Nephron (organoid): ENCODE data around the gene C11orf87.

Experiments
- H3K27ac Mint-ChIP-seq, 3 experiments: 2 replicates each; pipeline ENCODE4 v1.8.0; 2020; ENCODE audit warnings: mixed read lengths in 3 of 3, mild to moderate bottlenecking in 2 of 3, moderate library complexity in 1 of 3
- H3K27me3 Mint-ChIP-seq: 2 replicates; pipeline ENCODE4 v1.8.0; 2021; ENCODE audit warnings: low read depth, mild to moderate bottlenecking, moderate library complexity, mixed read lengths
- H3K36me3 Mint-ChIP-seq: 2 replicates; pipeline ENCODE4 v1.8.0; 2020; ENCODE audit warnings: low read depth, mixed read lengths
- H3K4me1 Mint-ChIP-seq: 2 replicates; pipeline ENCODE4 v1.8.0; 2020; ENCODE audit warnings: mixed read lengths
- H3K4me3 Mint-ChIP-seq, 3 experiments: 2 replicates each; pipeline ENCODE4 v1.8.0; 2020; ENCODE audit warnings: mild to moderate bottlenecking in 3 of 3, mixed read lengths in 3 of 3, moderate library complexity in 2 of 3
- H3K9me3 Mint-ChIP-seq: 2 replicates; pipeline ENCODE4 v1.8.0; 2020; ENCODE audit warnings: mixed read lengths
- TF ChIP-seq, protein P1 (sequence below), 3 experiments: fragments of 200-600 bp; sonication (generic); IDR thresholded peaks; one replicate each; pipeline ENCODE4 v1.5.0; 2021; ENCODE audit warnings: antibody characterized with exemption in 3 of 3; ENCODE audit not compliant: unreplicated experiment in 3 of 3

C11orf87 gene

DNA sequence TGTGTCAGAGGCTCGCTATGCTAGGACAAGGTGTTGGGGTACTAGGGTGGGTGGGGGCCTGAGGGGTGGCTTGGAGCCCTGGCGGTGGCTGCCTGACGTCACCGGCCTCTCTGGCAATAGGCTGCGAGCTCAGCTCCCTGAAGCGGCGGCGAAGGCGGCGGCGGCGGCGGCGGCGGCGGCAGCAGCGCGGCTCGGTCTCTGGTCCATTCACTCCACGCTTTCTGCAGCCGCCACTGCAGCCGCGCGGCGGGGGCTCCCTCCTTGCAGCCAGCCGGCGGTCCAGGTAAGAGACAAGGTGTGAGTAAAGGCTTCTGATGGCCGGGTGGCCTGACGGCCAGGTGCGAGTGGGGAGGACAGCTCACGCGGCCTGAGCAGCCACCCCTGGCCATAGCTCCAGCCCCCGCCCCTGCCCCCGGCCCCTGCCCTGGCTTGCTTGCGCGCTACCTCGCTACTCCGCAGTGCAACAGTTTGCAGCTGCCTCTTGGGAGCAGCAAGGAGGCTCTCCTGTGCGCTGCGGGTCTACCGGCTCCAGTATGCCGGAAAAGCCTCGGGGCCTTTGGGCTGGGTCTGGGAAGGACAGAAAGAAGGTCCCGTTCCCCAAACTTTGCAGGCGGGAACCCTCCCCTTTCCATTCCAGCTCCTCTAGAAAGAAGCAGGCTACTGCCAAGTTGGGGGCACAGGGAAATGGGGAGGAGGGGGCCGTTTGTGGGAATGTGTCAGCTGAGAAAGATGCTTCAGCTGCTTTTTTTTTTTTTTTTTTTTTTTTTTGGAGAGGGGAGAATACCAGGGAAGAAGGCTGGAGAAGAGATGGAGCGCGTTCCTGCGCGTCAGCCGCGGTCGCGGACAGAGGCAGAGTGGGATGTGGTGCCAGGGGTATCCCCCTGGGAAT is at the start of gene C11orf87:
C11orf87 (plus strand) TSS at position 210 of the 889 bp plus-strand sequence. CDS start 1,444 bp downstream, outside the sequence.
- peaks cover 67% of the 10 kb centered on the region for H3K27me3 Mint-ChIP-seq
- peaks cover 23% of the 10 kb centered on the region for H3K4me1 Mint-ChIP-seq
- no peaks in the 10 kb centered on the region for H3K36me3 Mint-ChIP-seq
- H3K4me3 Mint-ChIP-seq, result peak within 1 kb of the TSS; percentile 79 to 87 (median 86)
- TF ChIP-seq, protein P1, sequence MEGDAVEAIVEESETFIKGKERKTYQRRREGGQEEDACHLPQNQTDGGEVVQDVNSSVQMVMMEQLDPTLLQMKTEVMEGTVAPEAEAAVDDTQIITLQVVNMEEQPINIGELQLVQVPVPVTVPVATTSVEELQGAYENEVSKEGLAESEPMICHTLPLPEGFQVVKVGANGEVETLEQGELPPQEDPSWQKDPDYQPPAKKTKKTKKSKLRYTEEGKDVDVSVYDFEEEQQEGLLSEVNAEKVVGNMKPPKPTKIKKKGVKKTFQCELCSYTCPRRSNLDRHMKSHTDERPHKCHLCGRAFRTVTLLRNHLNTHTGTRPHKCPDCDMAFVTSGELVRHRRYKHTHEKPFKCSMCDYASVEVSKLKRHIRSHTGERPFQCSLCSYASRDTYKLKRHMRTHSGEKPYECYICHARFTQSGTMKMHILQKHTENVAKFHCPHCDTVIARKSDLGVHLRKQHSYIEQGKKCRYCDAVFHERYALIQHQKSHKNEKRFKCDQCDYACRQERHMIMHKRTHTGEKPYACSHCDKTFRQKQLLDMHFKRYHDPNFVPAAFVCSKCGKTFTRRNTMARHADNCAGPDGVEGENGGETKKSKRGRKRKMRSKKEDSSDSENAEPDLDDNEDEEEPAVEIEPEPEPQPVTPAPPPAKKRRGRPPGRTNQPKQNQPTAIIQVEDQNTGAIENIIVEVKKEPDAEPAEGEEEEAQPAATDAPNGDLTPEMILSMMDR (IDR thresholded peaks at IDR 0.05; ENCODE audit: unreplicated experiment in 3 of 3), result no peak
- H3K9me3 Mint-ChIP-seq, result peaks cover 2% of the 10 kb centered on the region
- no peak within 1 kb of the TSS for H3K27ac Mint-ChIP-seq

DNA sequence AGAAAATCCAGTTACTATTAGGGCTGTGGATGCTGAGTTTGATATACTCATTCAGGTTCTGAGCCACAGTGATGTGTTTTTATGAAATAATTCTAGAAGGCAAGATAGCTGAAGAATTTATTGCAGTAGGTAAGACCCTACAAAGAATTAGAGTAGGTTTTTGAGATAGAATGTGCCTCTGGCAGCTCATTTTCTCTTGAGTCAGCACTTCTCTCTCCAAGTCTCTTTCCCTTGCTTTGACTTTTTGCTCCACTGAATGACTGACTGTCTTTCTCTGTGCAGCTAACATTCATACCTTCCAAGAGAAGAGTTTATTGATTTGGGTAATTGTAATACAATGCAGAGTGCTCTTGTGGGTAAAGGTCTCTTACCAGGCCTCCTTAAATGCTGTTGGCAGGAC is 48.0 kb upstream of the C11orf87 start:
- Mint-ChIP-seq H3K4me3 (no peak overlapping the region), H3K9me3 (peaks cover 7% of the 10 kb centered on the region), H3K27ac (no peak overlapping the region), H3K27me3 (peaks cover 5% of the 10 kb centered on the region), H3K4me1 (peaks cover 22% of the 10 kb centered on the region), H3K36me3 (no peaks in the 10 kb centered on the region)
- TF ChIP-seq, protein P1 (IDR thresholded peaks at IDR 0.05; ENCODE audit: unreplicated experiment in 3 of 3), result no peak

DNA sequence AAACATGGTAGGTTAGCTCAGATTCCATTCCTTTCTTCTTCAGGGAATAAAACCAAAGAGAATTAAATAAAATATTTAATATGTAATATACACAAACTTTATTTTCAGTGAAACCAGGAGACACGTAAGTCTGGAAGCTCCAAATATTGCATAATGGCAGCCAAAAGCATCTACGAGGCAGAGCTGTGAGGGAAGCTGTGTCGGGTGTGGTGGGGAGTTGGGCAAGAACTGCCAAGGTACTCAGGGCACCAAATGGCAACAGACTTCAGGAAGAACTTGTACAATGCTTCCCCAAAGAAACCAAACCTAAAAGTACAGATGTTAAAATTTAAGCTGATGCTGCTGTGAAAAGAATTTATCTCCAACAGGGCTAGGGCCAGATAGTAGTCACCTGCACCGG is 47.5 kb upstream of the C11orf87 start:
- Mint-ChIP-seq H3K4me3 (no peak overlapping the region), H3K36me3 (no peaks in the 10 kb centered on the region), H3K27me3 (peaks cover 5% of the 10 kb centered on the region), H3K9me3 (peaks cover 4% of the 10 kb centered on the region), H3K4me1 (peaks cover 22% of the 10 kb centered on the region), H3K27ac (no peak overlapping the region)
- TF ChIP-seq, protein P1 (IDR thresholded peaks at IDR 0.05; ENCODE audit: unreplicated experiment in 3 of 3), result no peak

DNA sequence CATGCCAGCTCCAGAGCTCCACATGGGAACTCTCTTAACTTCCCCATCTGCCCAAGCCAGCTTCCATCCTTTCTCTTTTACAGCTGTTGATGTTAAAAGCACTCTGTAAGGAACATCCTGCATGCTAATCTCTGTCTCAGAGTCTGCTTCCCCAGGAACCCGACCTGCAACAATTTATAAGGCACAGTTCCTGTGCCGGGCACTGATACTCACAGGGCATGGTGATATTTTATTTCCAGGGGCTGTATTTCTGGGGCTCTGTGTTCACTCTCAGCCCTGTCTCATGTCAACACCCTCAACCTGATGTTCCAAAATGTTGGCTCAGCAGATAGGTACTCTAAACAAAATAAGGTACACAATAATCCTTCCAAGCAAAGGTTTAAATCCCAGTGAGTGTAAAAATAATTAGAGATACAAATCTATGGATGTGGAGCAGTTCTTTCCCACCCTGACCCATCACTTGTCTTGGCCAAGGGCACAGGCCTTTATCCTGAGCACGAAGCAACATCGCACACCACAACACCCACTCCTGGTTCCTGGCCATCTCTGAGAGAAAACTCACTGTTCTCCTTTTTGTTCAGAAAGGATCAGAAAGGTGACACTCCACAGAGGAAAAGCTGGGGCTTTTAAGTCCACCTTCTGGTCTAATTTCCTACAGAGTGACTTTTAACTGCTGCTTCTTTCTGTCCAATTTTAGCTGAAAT is 44.8 kb upstream of the C11orf87 start:
- Mint-ChIP-seq H3K27me3 (peaks cover 5% of the 10 kb centered on the region), H3K9me3 (no peaks in the 10 kb centered on the region), H3K4me3 (no peak overlapping the region), H3K4me1 (peaks cover 22% of the 10 kb centered on the region), H3K27ac (peak overlapping the region; percentile 69 to 72 (median 71)), H3K36me3 (no peaks in the 10 kb centered on the region)
- TF ChIP-seq, protein P1 (IDR thresholded peaks at IDR 0.05; ENCODE audit: unreplicated experiment in 3 of 3), result no peak

- Mint-ChIP-seq H3K4me1 (peaks cover 24% of the 10 kb centered on the region), H3K4me3 (no peak overlapping the region), H3K27me3 (peaks cover 5% of the 10 kb centered on the region), H3K36me3 (no peaks in the 10 kb centered on the region), H3K27ac (peak overlapping the region; percentile 69 to 72 (median 71)), H3K9me3 (no peaks in the 10 kb centered on the region)
- TF ChIP-seq, protein P1 (IDR thresholded peaks at IDR 0.05; ENCODE audit: unreplicated experiment in 3 of 3), result no peak
Observed at GRCh38 chr11:109378034-109378433, 44.0 kb upstream of the C11orf87 start.
